GM19351 (cell line): ENCODE measurements around the gene CCR5AS.

Experiments
- ATAC-seq: cut with Tn5 transposase; IDR thresholded peaks from one replicate; pipeline ENCODE4 v1.9.1; 2021; ENCODE audit warnings: mild to moderate bottlenecking, moderate library complexity; ENCODE audit not compliant: unreplicated experiment

CCR5AS gene

DNA sequence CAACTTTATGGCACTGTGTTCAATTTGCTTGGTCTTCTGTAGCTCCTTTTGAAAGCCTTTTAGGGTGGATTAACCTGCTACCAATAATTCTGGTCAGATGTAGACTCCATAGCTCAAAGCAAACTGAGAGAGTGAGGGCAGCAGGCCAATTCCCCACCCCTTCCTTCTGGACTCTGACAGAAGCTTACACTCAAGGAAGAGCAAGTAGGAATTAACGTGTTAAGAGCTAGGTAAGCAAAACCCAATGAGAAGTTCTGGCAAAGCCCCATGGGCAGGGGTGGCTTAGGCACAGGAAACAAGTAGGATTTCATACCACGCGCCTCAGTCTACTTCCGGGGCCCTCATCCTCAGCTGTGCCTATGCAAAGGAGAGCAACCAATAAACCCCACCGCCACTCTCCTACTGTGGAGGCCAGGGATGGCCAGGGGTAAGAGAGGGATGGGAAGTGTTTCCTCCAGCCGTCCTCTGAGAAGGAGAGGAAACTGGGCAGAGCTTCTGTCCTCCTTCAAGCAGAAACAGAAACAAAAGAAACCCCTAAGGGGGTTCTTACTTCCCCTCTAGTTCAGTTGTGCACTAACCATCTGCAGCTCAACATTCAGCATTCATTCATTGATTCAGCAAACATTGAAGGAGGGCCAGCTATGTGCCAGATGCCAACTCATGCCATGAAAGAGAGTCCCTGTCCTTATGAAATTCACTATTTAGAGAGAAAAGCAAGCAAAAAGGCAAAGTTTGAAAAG lies 23.5 kb downstream of the CCR5AS start:
- no peak for ATAC-seq

DNA sequence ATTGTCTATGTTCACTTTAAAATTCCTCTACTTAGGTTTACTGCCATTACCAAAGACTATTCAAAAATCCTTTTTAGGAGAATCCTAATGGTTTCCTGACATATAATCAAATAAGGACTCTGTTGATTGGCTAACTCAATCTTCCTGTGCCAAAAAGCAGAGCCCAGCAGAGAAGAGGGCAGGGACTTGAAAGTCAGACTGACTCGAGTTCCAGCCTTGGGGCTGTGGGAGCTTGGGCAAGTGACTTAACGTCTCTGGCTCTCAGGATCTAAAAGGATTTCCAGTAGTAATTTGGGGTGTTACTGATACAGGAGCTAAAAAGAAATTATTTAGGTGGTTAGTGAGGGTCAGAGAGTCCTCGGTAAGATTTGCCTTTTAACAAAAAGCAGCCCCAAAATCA lies 25.2 kb downstream of the CCR5AS start:
- no peak for ATAC-seq

DNA sequence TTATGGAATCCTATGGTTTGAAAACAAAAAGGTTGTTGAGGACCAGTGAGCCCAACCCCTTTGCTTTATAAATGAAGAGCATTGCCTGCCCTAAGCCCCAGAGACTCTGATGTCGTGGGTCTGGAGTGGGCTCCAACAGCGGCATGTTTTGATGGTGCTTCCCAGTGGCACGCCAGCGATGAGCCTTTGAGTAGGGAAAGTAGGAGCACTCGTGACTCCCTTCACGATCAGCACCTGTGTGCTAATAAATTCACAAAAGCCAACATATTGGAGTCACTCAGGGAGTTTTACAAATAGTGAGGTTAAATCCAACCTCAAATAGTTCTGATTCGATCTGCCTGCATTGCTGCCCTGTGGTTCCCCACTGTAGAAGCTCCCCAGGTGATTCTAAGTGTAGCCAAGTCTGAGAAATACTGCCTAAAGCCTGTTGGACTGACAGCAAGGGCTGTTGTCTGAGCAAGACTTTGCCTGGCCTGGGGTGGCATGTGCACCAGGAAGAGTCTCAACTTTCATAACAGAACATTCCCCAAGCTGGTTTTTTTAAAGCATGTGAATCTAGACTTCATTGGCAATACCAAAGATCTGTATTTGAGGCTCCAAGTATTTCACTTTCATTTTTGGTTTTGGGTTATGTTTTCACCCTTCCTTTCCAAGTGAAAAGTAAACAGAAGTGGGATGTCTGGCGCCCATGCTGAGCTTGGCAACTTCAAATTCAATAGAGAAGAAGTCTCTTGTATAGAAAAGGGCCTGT lies 26.2 kb downstream of the CCR5AS start:
- ATAC-seq = no peak

DNA sequence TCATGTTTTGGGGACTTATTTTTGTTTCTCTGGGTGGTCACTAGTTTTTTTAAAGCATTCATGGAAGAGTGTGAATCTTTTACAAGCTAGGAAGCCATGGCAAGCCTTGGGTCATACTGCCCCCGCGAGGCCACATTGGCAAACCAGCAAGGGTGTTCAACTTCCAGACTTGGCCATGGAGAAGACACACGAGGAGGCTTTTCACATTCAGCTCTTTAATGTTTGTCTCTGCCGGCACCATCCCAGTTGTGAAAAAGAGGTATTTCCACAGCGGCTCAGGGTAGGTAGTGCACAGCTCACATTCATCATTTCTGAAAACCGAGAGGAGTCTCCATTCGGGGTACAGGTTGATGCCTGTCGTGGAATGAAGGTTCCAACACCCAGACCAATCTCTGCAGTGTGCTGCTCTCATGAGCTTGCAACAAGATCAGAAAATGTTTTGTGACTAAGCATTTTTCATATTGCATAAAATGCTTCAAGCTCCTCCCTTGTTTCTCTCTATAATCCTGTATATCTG lies 28.4 kb downstream of the CCR5AS start:
- ATAC-seq = no peak

DNA sequence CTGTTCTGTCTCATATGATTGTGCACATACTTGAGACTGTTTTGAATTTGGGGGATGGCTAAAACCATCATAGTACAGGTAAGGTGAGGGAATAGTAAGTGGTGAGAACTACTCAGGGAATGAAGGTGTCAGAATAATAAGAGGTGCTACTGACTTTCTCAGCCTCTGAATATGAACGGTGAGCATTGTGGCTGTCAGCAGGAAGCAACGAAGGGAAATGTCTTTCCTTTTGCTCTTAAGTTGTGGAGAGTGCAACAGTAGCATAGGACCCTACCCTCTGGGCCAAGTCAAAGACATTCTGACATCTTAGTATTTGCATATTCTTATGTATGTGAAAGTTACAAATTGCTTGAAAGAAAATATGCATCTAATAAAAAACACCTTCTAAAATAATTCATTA lies 31.1 kb downstream of the CCR5AS start:
- no peak for ATAC-seq

DNA sequence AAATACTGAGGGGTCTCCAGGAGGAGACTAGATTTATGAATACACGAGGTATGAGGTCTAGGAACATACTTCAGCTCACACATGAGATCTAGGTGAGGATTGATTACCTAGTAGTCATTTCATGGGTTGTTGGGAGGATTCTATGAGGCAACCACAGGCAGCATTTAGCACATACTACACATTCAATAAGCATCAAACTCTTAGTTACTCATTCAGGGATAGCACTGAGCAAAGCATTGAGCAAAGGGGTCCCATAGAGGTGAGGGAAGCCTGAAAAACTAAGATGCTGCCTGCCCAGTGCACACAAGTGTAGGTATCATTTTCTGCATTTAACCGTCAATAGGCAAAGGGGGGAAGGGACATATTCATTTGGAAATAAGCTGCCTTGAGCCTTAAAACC lies 31.6 kb downstream of the CCR5AS start:
- ATAC-seq = no peak

DNA sequence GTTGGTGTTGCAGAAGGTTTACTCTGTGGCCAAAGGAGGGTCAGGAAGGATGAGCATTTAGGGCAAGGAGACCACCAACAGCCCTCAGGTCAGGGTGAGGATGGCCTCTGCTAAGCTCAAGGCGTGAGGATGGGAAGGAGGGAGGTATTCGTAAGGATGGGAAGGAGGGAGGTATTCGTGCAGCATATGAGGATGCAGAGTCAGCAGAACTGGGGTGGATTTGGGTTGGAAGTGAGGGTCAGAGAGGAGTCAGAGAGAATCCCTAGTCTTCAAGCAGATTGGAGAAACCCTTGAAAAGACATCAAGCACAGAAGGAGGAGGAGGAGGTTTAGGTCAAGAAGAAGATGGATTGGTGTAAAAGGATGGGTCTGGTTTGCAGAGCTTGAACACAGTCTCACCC lies 32.1 kb downstream of the CCR5AS start:
- ATAC-seq = no peak

DNA sequence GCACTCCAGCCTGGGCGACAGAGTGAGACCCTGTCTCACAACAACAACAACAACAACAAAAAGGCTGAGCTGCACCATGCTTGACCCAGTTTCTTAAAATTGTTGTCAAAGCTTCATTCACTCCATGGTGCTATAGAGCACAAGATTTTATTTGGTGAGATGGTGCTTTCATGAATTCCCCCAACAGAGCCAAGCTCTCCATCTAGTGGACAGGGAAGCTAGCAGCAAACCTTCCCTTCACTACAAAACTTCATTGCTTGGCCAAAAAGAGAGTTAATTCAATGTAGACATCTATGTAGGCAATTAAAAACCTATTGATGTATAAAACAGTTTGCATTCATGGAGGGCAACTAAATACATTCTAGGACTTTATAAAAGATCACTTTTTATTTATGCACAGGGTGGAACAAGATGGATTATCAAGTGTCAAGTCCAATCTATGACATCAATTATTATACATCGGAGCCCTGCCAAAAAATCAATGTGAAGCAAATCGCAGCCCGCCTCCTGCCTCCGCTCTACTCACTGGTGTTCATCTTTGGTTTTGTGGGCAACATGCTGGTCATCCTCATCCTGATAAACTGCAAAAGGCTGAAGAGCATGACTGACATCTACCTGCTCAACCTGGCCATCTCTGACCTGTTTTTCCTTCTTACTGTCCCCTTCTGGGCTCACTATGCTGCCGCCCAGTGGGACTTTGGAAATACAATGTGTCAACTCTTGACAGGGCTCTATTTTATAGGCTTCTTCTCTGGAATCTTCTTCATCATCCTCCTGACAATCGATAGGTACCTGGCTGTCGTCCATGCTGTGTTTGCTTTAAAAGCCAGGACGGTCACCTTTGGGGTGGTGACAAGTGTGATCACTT lies 34.1 kb downstream of the CCR5AS start:
- no peak for ATAC-seq

DNA sequence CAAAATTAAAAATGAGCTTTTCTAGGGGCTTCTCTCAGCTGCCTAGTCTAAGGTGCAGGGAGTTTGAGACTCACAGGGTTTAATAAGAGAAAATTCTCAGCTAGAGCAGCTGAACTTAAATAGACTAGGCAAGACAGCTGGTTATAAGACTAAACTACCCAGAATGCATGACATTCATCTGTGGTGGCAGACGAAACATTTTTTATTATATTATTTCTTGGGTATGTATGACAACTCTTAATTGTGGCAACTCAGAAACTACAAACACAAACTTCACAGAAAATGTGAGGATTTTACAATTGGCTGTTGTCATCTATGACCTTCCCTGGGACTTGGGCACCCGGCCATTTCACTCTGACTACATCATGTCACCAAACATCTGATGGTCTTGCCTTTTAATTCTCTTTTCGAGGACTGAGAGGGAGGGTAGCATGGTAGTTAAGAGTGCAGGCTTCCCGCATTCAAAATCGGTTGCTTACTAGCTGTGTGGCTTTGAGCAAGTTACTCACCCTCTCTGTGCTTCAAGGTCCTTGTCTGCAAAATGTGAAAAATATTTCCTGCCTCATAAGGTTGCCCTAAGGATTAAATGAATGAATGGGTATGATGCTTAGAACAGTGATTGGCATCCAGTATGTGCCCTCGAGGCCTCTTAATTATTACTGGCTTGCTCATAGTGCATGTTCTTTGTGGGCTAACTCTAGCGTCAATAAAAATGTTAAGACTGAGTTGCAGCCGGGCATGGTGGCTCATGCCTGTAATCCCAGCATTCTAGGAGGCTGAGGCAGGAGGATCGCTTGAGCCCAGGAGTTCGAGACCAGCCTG lies 35.1 kb downstream of the CCR5AS start:
- no peak for ATAC-seq

DNA sequence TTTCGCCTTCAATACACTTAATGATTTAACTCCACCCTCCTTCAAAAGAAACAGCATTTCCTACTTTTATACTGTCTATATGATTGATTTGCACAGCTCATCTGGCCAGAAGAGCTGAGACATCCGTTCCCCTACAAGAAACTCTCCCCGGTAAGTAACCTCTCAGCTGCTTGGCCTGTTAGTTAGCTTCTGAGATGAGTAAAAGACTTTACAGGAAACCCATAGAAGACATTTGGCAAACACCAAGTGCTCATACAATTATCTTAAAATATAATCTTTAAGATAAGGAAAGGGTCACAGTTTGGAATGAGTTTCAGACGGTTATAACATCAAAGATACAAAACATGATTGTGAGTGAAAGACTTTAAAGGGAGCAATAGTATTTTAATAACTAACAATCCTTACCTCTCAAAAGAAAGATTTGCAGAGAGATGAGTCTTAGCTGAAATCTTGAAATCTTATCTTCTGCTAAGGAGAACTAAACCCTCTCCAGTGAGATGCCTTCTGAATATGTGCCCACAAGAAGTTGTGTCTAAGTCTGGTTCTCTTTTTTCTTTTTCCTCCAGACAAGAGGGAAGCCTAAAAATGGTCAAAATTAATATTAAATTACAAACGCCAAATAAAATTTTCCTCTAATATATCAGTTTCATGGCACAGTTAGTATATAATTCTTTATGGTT lies 35.9 kb downstream of the CCR5AS start, which contains the start of gene CCR5:
Gene CCR5, plus strand, starts transcription at position 108 of the 680 bp plus-strand sequence. CDS start 1,957 bp downstream, outside the sequence.
- no peak for ATAC-seq

DNA sequence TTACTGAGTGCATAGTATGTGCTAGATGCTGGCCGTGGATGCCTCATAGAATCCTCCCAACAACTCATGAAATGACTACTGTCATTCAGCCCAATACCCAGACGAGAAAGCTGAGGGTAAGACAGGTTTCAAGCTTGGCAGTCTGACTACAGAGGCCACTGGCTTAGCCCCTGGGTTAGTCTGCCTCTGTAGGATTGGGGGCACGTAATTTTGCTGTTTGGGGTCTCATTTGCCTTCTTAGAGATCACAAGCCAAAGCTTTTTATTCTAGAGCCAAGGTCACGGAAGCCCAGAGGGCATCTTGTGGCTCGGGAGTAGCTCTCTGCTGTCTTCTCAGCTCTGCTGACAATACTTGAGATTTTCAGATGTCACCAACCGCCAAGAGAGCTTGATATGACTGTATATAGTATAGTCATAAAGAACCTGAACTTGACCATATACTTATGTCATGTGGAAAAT lies 37.2 kb downstream of the CCR5AS start:
- ATAC-seq = peak; percentile 75

DNA sequence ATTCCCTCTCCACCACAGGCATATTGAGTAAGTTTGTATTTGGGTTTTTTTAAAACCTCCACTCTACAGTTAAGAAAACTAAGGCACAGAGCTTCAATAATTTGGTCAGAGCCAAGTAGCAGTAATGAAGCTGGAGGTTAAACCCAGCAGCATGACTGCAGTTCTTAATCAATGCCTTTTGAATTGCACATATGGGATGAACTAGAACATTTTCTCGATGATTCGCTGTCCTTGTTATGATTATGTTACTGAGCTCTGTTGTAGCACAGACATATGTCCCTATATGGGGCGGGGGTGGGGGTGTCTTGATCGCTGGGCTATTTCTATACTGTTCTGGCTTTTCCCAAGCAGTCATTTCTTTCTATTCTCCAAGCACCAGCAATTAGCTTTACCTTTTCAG lies 37.7 kb downstream of the CCR5AS start:
- no peak for ATAC-seq

DNA sequence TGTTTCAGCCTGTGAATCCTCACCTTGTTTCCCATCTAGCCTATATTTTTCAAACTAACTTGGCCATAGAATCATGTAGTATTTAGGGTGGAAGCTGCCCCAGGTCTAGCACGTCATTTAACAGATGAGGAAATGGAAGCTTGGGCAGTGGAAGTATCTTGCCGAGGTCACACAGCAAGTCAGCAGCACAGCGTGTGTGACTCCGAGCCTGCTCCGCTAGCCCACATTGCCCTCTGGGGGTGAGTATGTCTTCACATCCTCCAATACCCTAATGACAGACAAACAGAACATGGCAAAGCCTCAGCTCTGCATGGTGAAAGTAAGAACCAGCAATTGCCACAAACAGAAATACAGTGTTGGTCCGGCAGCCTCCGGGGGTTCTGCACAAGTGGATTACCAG lies 38.3 kb downstream of the CCR5AS start:
- peak; percentile 53 for ATAC-seq

DNA sequence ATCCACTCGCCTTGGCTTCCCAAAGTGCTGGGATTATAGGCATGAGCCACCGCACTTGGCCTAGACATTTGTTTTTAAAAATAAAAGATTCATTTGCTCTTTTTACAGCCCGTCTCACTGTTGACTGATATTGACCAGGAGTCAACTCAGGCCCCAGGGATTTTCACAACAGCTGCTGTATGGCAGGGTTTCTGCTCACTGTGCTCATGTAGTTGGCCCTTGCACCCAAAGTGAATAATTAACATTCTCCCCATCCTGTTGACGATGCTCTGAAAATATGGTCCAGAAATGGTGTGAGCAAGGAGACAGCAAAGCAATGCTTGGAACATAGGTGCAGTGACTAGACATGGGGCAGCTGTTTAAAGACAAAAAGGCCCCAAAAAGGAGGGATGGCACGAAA lies 39.1 kb downstream of the CCR5AS start:
- no peak for ATAC-seq

DNA sequence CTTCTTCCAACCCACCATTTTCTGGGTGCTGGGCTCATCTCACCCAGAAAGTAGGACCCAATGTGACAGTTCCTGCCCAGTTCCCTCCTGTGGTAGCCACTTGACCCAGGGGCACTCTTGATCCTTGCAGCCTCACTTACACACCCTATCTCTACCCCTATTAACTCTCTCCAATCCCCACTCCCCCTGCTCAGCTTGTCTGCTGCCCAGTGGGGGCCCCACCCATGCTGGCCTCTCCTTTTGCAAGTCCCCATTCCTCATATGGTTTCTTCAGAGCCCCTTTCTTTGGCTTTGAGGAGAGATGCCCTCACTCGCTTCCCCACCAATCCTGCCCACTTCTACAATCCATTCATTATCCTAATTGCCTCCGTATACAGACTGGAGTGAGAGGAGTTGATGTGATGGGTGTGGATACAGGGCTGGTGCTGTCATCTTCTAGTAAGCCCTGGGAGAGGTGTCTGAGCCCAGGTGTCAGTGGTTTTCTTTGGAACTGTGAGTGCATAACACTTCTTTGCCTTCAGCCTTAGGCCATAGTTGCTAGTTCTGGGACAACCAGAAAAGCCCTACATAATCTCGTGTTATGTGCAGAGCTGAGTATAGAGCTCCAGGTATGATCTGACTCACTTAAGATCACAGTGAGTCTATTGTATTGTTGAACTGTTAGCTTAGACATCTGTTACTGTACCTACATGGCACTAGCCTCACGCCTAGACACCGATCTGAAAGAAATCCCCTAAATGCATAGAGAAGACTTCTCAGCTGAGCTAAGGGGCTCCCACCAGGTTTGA lies 40.9 kb downstream of the CCR5AS start:
- no peak for ATAC-seq

DNA sequence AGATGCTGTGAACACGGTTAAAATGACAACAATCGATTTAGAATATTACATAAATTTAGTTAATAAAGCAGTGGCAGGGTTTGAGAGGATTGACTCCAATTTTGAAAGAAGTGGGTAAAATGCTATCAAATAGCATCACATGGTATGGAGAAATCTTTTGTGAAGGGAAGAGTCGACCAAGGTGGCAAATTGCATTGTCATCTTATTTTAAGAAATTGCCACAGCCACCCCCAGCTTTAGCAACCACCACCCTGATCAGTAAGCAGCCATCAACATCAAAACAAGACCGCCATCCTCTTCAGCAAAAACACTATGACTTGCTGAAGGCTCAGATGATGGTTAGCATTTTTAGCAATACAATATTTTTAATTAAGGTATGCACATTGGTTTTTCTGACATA lies 41.8 kb downstream of the CCR5AS start:
- no peak for ATAC-seq

DNA sequence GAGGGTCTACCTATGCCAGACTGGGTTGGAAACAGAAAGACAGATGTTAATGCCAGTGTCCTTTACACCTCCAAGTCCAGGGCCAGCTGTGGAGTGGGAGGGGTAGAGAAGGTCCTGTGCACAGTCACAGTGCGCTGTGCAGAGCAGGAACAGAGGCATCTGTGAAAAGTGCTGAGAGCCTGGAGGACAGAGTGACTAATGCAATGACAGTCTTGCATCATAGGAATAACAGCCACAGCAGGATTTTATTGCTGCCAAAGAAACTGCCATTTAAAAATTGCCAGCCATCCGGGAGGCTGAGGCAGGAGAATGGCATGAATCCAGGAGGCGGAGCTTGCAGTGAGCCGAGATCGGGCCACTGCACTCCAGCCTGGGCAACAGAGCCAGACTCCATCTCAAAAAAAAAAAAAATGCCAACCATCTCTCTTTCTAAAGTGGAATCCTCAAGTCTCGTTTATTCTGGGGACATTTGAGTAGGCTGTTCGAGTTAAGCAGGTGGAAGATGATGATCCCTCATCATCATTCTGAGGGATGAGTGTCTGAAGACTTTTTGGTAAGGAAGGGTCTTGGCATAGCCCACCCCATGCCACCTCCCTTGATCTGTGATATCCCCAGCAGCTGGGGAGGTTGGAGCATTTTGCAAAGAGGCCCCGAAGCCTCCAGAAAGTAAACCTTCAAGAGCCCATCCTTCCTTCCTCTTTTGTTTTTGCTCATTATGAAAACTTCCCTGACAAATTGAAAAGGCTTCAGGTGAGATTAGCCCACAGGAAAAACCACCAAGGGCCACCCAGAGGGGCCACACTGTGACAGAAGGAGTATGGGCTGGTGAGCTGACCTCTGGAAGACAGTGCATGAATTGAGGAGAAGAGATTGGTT lies 45.2 kb downstream of the CCR5AS start:
- no peak for ATAC-seq

DNA sequence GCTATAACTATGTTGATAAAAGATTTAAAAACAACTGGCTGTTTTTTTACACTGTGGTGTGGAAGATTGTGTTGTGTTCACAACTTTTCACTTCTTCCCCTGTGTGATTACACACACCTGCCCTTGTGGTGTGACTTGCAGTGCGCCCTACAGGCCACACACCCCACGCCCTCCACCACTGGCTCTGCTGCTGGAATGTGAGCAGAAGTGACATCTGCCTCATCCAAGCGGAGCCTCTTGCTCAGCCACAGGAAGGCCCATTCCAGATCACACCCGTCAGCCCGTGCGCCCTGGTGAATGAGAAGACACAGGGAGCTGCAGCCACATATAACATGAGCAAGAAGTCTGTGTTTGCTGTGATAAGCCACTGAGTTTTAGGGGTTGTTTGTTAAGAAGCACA lies 46.0 kb downstream of the CCR5AS start:
- no peak for ATAC-seq
